NCI-H774 (cell line): Measurements from ENCODE around the gene ASCL5.

Experiments
- DNase-seq: peaks from one replicate; lab custom pipeline; 2025; lab: John Stamatoyannopoulos, UW

Gene ASCL5

DNA sequence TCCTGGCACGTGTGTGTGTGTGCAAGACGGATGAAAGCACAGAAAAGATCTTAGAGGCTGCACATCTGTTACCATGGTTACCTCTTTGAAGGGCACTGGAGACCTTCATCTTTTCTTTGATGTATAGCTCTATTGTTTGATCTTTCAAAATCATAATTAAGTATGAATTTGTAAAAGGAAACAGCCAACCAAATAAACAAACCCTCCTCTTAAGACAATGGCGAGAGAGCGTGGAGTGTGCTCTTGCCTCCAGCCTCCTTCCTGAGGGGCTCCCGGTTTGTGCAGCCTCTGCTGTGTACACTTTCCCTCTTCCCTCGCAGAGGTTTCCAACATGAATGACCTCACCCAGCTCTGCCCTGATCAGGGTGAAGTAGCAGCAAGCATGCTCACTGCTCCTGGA is 42.7 kb downstream of the ASCL5 start:
- no peak for DNase-seq

DNA sequence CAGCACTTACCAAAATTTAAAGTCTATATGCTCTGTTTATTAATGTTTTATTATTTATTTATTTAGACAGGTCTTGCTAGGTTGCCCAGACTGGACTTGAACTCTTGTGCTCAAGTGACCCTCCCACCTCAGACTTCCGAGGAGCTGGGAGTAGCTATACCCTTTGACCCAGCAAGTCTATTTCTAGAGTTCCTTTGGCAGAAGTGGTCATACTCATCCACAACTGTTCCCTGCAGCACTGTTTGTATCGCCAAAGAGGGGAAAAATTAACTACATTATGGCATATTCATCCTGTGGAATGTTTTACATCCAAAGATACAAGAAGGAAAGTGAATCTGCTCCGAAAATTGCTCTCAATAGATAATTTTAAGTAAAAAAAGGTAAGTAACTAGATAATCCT is 43.2 kb downstream of the ASCL5 start:
- DNase-seq, result no peak

DNA sequence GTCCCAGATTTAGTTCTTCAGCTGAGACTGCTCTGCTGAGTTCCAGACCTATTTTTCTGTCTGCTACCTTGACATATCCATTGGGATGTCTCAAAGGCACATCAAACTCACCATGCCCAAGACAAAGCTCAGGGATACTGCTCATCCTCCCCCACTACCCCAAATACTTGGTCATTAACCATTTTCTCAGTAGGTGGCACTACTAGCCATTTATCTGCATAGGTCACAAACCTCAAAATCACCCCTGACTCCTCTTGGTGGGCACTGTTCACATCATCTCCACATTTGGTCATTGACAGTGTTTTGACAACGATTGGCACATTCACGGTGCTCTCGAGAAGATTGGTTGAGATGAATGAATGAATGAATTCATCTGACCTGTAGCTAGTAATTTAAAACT is 46.8 kb downstream of the ASCL5 start:
- DNase-seq, result no peak

DNA sequence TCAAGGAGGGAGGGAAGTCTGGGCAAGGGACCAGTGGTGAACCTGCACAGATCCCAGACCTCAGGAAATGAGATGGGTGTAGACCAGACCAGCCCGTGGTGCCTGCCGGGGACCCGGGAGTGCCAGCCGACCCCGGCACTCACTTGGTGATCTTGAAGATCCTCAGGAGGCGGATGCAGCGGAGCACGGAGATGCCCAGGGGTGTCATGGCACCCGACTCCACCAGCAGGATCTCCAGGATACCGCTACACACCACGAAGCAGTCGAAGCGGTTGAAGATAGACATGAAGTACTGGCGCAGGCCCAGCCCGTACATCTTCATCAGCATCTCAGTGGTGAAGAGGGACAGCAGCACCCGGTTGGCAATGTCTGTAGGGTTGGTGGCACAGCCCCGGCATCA is 49.2 kb downstream of the ASCL5 start:
- no peak for DNase-seq

DNA sequence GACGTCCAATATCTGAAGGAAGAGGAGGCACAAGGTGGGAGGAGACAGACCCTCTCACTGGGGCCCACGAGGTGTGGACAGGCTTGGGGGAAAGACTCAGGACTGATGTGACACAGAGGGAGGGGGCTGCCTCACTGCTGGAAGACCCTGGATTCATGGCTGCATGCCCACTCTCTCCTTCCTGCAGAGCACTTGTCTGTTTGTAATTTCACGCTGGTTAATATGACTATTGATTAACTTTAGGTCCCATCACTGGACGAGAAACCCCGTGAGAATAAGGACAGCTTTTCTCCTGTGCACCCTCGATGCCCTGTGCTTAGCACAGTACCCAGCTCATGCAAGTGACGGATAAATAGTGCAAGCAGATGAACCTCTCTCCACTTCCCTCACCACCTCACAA is 49.9 kb downstream of the ASCL5 start:
- DNase-seq, result no peak

DNA sequence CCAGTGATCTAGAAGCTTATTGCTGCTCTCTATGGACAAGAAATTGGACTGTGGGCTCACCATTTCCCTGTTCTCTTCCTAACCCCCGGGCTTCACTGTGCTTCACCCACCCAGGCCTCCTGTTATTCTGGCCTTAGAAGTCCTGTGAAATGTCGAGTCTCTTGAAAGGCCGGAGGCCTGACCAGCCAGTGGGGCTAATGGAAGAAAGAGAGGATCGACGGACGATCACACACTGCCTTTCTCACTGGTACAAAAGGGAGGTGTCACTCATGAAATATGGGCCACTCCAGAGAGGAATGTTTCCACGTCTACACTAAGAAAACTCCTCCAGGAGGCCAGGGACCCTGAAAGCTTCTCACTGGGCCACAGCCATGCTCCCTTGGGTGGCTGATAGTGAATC is 50.9 kb downstream of the ASCL5 start:
- no peak for DNase-seq

DNA sequence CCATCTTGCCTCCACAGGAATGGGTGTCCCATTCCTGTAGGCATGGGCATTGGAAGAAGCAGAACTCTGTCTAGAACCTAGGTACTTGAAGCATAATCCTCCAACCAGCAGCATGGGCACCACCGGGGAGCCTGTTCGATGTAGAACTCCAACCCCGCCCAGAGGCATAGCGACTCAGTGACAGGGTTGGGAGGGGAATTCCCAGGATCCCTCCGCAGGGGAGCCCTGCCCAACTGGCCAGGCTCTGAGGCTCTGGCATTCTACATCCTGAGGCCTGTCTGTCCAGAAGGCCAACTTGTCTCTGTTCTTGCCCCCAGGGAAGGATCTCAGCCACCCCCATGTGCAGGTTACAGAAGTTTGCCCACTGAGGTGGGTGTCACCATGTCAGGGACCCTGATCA is 53.0 kb downstream of the ASCL5 start:
- DNase-seq, result no peak

DNA sequence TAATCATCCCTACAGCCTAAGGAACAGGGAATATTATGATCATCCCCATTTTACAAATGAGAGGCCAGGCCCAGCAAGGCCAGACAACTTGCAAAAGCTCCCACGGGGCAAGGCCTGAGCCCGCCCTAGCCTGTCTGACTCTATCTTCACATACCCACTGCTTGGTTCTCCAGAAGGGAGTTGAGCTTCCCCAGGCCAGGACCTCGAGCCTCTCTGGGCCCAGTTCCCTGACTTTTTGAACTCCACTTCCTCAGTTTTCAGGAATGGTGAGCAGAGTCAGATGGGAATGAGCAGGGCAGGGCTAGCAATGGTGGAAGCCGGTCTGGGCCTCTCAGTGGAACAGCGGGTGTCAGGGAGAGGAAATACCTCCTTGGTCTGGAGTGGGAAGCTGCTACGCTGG is 54.1 kb downstream of the ASCL5 start:
- DNase-seq, result no peak

DNA sequence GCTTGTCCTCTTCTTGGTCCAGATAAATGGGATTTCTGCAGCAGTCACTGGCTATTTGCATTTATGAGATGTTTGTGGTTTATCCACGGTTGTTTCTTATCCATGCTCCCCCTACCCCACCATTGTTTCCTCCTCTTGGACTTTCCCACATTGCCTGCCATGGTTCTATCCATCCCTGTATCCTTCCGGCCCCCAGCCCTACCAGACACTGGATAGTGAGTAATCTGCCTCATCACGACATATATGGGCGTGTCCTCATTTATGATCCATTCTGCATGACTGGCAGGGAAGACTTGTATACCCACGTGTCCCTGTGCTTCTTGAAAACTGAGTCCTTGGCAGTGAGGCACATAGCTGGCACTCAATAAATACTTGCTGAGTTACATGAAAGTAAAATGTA is 54.8 kb downstream of the ASCL5 start:
- no peak for DNase-seq

DNA sequence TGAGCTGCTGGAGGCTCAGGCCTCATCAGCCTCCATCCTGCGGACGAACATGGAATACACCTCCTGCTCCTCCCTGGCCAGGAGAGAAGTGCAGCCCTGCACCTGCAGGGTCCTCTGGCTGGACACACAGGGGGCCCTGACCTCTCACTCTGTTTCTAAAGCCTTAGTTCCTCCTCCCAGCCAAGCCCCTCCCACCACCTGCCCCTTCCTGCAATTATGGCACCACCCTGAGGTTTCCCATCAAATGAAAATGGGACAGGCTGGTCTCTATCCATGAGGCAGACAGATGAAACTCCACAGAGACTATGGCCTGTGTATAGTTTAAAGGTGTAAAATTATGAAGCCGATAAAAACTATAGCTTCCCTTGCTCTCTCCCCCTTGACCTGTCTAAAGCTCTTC is 57.3 kb downstream of the ASCL5 start:
- DNase-seq, result no peak

DNA sequence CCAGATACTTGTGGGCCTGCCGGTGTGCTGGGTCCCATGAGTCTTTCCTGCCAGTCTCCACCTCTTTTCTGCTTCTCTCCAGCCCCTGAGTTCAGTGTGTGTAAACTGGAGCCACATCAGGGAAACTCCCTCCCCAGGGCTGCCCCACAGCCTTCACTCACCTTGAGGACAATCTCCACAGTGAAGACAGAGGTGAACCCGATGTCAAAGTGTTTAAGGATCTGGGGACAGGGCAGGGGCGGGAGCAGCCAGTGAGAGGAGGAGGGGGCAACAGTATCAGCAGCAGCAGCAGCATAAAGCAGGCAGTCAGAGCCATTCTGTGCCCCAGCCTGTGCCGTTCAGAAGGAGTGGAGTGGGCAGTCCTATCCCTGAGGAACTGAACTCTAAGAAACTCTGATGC is 58.0 kb downstream of the ASCL5 start:
- DNase-seq, result no peak

DNA sequence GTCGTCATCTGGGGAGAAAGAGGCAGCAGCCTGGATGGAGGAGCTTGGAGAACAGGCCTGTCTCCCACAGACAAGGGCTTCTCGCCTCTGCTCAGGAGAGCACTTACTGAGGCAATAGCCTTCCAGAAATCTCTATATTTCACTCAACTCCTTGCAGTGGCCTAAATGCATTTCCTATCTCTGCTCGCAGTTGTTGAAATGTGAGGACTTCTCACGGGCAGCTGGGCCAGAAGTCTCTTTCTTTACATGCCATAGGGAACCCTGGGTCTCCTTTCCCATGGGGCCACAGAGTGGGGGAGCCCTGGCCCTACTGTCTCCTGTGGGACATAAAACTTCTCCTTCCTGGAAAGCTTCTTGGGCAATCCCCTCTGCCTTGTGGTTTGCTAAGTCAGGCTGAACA is 60.0 kb downstream of the ASCL5 start:
- DNase-seq, result no peak

DNA sequence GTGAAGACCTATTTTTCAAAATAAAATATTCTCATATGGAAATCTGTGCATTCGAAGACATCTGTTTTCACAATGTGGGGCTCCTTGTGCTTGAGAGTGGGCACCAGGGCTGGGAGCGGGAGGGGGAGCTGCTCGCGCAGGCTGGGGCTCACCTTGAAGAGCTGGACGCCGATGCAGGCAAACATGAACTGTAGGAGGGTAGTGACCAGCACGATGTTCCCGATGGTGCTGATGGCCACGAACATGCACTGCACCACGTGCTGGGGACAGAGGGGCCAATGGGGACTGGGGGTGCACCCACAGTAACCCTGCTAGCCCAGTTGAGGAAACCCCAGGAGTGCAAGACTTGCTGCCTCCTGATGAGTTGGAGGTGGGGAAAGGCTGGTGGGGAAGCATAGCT is 61.3 kb downstream of the ASCL5 start:
- no peak for DNase-seq

DNA sequence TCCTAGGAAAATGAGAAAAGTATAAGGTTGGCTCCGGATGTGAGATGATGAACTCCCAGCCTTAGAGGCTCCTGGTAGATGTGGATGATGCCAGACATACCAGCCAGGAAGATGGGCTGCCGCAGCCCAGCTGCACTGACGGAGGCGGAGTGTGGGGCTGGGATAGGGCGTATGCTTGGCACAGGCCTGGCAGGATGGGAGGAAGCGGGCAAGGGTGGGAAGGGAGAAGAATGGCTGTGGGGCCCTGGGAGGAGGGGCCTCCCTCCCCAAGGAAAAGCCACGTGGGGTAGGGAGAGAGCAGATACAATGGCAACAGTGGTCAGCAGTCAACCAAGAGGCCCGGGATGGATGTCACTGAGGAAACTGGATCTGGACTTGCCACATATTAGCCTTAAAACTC is 62.2 kb downstream of the ASCL5 start:
- no peak for DNase-seq
